ENCODE results near the gene DNAJA1. TPM values are rescaled to one million over a fixed set of nuclear protein-coding genes. Genes with fewer than 3 reads are reported as not detected.

Gene DNAJA1
- total RNA-seq, 1 experiment from 2014 or later = 117 TPM

- intact Hi-C loops (cut with micrococcal nuclease) = no loop called here
- no peak for ATAC-seq
- CTCF ChIA-PET = no interaction called here
Measured at GRCh38 chr9:33019797-33020196, 5.3 kb upstream of the DNAJA1 start.

GRCh38 chr9:33022303-33022702 is 2.8 kb upstream of the DNAJA1 start:
- peaks cover 16 to 19% of the 10 kb centered on the region in 2 experiments; a peak in 2 of 4 replicates for H3K36me3 ChIP-seq (ENCODE audit: control insufficient read depth in 1 of 2, insufficient read depth in 2 of 2, low read length in 2 of 2)
- intact Hi-C loops (cut with micrococcal nuclease) = no loop called here
- no peak overlapping the region for H2AFZ ChIP-seq (ENCODE audit: low read depth, low read length, poor library complexity, severe bottlenecking)
- no peak overlapping the region for H3K27ac ChIP-seq (ENCODE audit: low read depth, low read length)
- peaks cover 87% of the 10 kb centered on the region for H3K79me2 ChIP-seq (ENCODE audit: insufficient read depth, low read length)
- ChIA-PET RAD21 (ENCODE audit: low non-redundant PET in 1 of 2, low total read pairs in 2 of 2, uncharacterized antibody in 2 of 2, unreplicated experiment in 2 of 2) (no interaction called here), CTCF (no interaction called here), POLR2A (no interaction called here)
- no peaks in the 10 kb centered on the region for H3K9me3 ChIP-seq (ENCODE audit: control insufficient read depth in 1 of 2, insufficient read depth in 1 of 2, low read depth in 1 of 2, low read length in 2 of 2)
- no peak for DNase-seq (ENCODE audit: low read depth, low spot score)
- no peak overlapping the region for H3K4me3 ChIP-seq (replicated peaks in 1 of 2; ENCODE audit: low read depth in 1 of 2, low read length in 2 of 2)
- TF ChIP-seq SIN3A (IDR thresholded peaks at IDR 0.05; ENCODE audit: low read depth) (no peak), TCF7L2 (IDR thresholded peaks at IDR 0.05; ENCODE audit: borderline replicate concordance, extremely low read depth, insufficient read depth, insufficient read length) (no peak), SP1 (IDR thresholded peaks at IDR 0.05; ENCODE audit: low read depth) (no peak), ZNF274 (IDR thresholded peaks at IDR 0.05; ENCODE audit: low read depth, low read length) (no peak), MAX (IDR thresholded peaks at IDR 0.05) (no peak), YY1 (IDR thresholded peaks at IDR 0.05; ENCODE audit: extremely low read depth, insufficient replicate concordance, low read depth, low read length) (no peak), CBX3 (IDR thresholded peaks at IDR 0.05; ENCODE audit: low read depth) (no peak)
- no peaks in the 10 kb centered on the region for H3K27me3 ChIP-seq (ENCODE audit: insufficient read depth, low read length)
- H3K4me2 ChIP-seq (ENCODE audit: low read length) = no peak overlapping the region
- H3K9ac ChIP-seq (ENCODE audit: low read length) = no peak overlapping the region
- H3K4me1 ChIP-seq (ENCODE audit: control insufficient read depth in 1 of 2, insufficient read depth in 2 of 2, low read length in 2 of 2) = peaks cover 9 to 24% of the 10 kb centered on the region in 2 experiments
- H4K20me1 ChIP-seq (ENCODE audit: insufficient read depth) = peaks cover 18% of the 10 kb centered on the region
- ATAC-seq = no peak
- no TSS peak for BruUV-seq (replicated peaks)
- H3K9me2 ChIP-seq (ENCODE audit: insufficient read depth) = no peaks in the 10 kb centered on the region

More at GRCh38 chr9:33019797-33020196, 5.3 kb upstream of the DNAJA1 start:
- Histone ChIP-seq H3K27ac (ENCODE audit: low read depth, low read length) (no peak overlapping the region), H3K4me2 (ENCODE audit: low read length) (no peak overlapping the region), H2AFZ (ENCODE audit: low read depth, low read length, poor library complexity, severe bottlenecking) (no peak overlapping the region), H3K27me3 (ENCODE audit: insufficient read depth, low read length) (no peaks in the 10 kb centered on the region), H3K4me3 (replicated peaks in 1 of 2; ENCODE audit: low read depth in 1 of 2, low read length in 2 of 2) (no peak overlapping the region), H3K79me2 (ENCODE audit: insufficient read depth, low read length) (peaks cover 63% of the 10 kb centered on the region), H4K20me1 (ENCODE audit: insufficient read depth) (peaks cover 7% of the 10 kb centered on the region; the same call in 1 of the 2 replicates), H3K9me3 (ENCODE audit: control insufficient read depth in 1 of 2, insufficient read depth in 1 of 2, low read depth in 1 of 2, low read length in 2 of 2) (no peaks in the 10 kb centered on the region), H3K36me3 (ENCODE audit: control insufficient read depth in 1 of 2, insufficient read depth in 2 of 2, low read length in 2 of 2) (peaks cover 9 to 10% of the 10 kb centered on the region in 2 experiments; a peak in 1 of 4 replicates), H3K9ac (ENCODE audit: low read length) (no peak overlapping the region), H3K4me1 (ENCODE audit: control insufficient read depth in 1 of 2, insufficient read depth in 2 of 2, low read length in 2 of 2) (peaks cover 3 to 12% of the 10 kb centered on the region in 2 experiments), H3K9me2 (ENCODE audit: insufficient read depth) (no peaks in the 10 kb centered on the region)
- RAD21 ChIA-PET (ENCODE audit: low non-redundant PET in 1 of 2, low total read pairs in 2 of 2, uncharacterized antibody in 2 of 2, unreplicated experiment in 2 of 2) = no interaction called here
- DNase-seq (ENCODE audit: low read depth, low spot score) = no peak
- POLR2A ChIA-PET = no interaction called here
- no TSS peak for BruUV-seq (replicated peaks)
- TF ChIP-seq RAD21 (IDR thresholded peaks at IDR 0.05; ENCODE audit: low read depth) = no peak
- TF ChIP-seq ZNF274 (IDR thresholded peaks at IDR 0.05; ENCODE audit: low read depth, low read length) = no peak
- no peak for TF ChIP-seq TCF7L2 (IDR thresholded peaks at IDR 0.05; ENCODE audit: borderline replicate concordance, extremely low read depth, insufficient read depth, insufficient read length)
- no peak for TF ChIP-seq SRF (IDR thresholded peaks at IDR 0.05; ENCODE audit: low read depth)
- TF ChIP-seq EGR1 (IDR thresholded peaks at IDR 0.05; ENCODE audit: low read depth) = no peak
